HepG2 (cell line): ENCODE results near the gene TFEB. TPM values are rescaled to one million over a fixed set of nuclear protein-coding genes. Genes with fewer than 3 reads are reported as not detected.

ENCODE experiments used
- CHD4 ChIP-seq: fragments of 200-600 bp; sonication (generic); IDR thresholded peaks from 2 replicates; pipeline ENCODE4 v1.7.0; 2017; ENCODE audit warnings: mild to moderate bottlenecking, low read length, borderline replicate concordance
- CREB1 ChIP-seq, 2 experiments: fragments of 450-650 bp in 1 of 2; IDR thresholded peaks; 2 replicates each; pipeline ENCODE4 v1.6.1; 2016 to 2017; ENCODE audit warnings: control low read depth in 1 of 2, mild to moderate bottlenecking in 1 of 2, missing compliant biosample characterization in 1 of 2, missing genetic modification characterization in 1 of 2
- ETV5 ChIP-seq: IDR thresholded peaks from 2 replicates; pipeline ENCODE4 v1.6.1; 2018; ENCODE audit warnings: missing biosample characterization, missing genetic modification reagents, inconsistent platforms, borderline replicate concordance
- FOXP1 ChIP-seq, 2 experiments: fragments of 450-650 bp in 1 of 2; IDR thresholded peaks; 2 replicates each; pipeline ENCODE4 v1.6.1; 2017 to 2018; ENCODE audit warnings: antibody characterized with exemption in 1 of 2
- MAFF ChIP-seq: IDR thresholded peaks from 2 replicates; pipeline ENCODE4 v1.6.1; 2011; ENCODE audit warnings: low read depth, low read length, improper control_type of control experiment
- MEIS2 ChIP-seq: sonication (generic); formaldehyde crosslinking; IDR thresholded peaks from 2 replicates; pipeline ENCODE4 v1.9.0; 2021; ENCODE audit warnings: mild to moderate bottlenecking, missing genetic modification reagents
- MYC ChIP-seq: sonication (generic); formaldehyde crosslinking; IDR thresholded peaks from 2 replicates; pipeline ENCODE4 v1.9.0; 2021; ENCODE audit warnings: missing genetic modification reagents, borderline replicate concordance
- PHB2 ChIP-seq: fragments of 450-650 bp; IDR thresholded peaks from 2 replicates; pipeline ENCODE4 v1.6.1; 2018; ENCODE audit not compliant: partially characterized antibody
- SMAD3 ChIP-seq: sonication (generic); formaldehyde crosslinking; IDR thresholded peaks from 2 replicates; pipeline ENCODE4 v1.4.0; 2020; ENCODE audit warnings: missing genetic modification reagents
- SOX13 ChIP-seq, 3 experiments: fragments of 450-650 bp in 1 of 3; sonication (generic) in 1 of 3; formaldehyde crosslinking in 1 of 3; IDR thresholded peaks in 2 of 3; conservative IDR thresholded peaks in 1 of 3; 2 replicates each; pipeline versions ENCODE4 v1.5.0 to v1.6.1; 2016 to 2020; ENCODE audit warnings: antibody characterized with exemption in 1 of 3, mild to moderate bottlenecking in 1 of 3, missing compliant biosample characterization in 1 of 3, missing genetic modification reagents in 1 of 3, moderate library complexity in 1 of 3
- STAG1 ChIP-seq: sonication (generic); formaldehyde crosslinking; IDR thresholded peaks from 2 replicates; pipeline ENCODE4 v1.4.0; 2020; ENCODE audit warnings: missing genetic modification reagents
- SUZ12 ChIP-seq: fragments of 150-350 bp; IDR thresholded peaks from 2 replicates; pipeline ENCODE4 v1.6.1; 2014; ENCODE audit warnings: low read depth, low read length
- ZFP36L2 ChIP-seq: sonication (generic); formaldehyde crosslinking; IDR thresholded peaks from 2 replicates; pipeline ENCODE4 v1.4.0; 2020; ENCODE audit warnings: missing genetic modification reagents
- ZFP41 ChIP-seq: sonication (generic); formaldehyde crosslinking; IDR thresholded peaks from 2 replicates; pipeline ENCODE4 v1.4.0; 2020; ENCODE audit warnings: mild to moderate bottlenecking, missing genetic modification reagents, borderline replicate concordance
- ZNF232 ChIP-seq: sonication (generic); formaldehyde crosslinking; IDR thresholded peaks from 2 replicates; pipeline ENCODE4 v1.4.0; 2020; ENCODE audit warnings: missing genetic modification reagents, borderline replicate concordance
- ZNF354B ChIP-seq: sonication (generic); formaldehyde crosslinking; IDR thresholded peaks from 2 replicates; pipeline ENCODE4 v1.8.0; 2022; ENCODE audit warnings: mild to moderate bottlenecking, missing genetic modification reagents
- ZNF431 ChIP-seq: sonication (generic); formaldehyde crosslinking; IDR thresholded peaks from 2 replicates; pipeline ENCODE4 v1.9.0; 2022; ENCODE audit warnings: missing genetic modification reagents, low read depth, mild to moderate bottlenecking, borderline replicate concordance
- ZNF441 ChIP-seq: sonication (generic); formaldehyde crosslinking; IDR thresholded peaks from 2 replicates; pipeline ENCODE4 v1.7.0; 2021; ENCODE audit warnings: missing genetic modification reagents, borderline replicate concordance
- ZNF451 ChIP-seq: sonication (generic); formaldehyde crosslinking; IDR thresholded peaks from 2 replicates; pipeline ENCODE4 v1.5.0; 2020; ENCODE audit warnings: mild to moderate bottlenecking, missing genetic modification reagents
- ZNF839 ChIP-seq: sonication (generic); formaldehyde crosslinking; IDR thresholded peaks from 2 replicates; pipeline ENCODE4 v1.4.0; 2020; ENCODE audit warnings: missing genetic modification reagents, mild to moderate bottlenecking, borderline replicate concordance
- polyA plus RNA-seq, 8 experiments: library from polyadenylated mRNA; depleted of rRNA in 3 of 8; stranded (reverse) in 7 of 8; unstranded in 1 of 8; fragments of >200 nt; fragmentation: Illumina TruSeq in 4 of 8; extraction: Trizol in 4 of 8; gene quantifications; 2 replicates each; pipeline versions ENCODE4 v1.2.1 to v1.2.3, GENCODE V29; 2011 to 2016; ENCODE audit warnings: low read depth in 4 of 8, missing spikeins in 1 of 8, mixed read lengths in 1 of 8; ENCODE audit not compliant: insufficient read depth in 1 of 8
- total RNA-seq, 5 experiments: library from RNA; depleted of rRNA; stranded (reverse); fragments of >200 nt; fragmentation: Illumina TruSeq; extraction: Trizol; gene quantifications; 2 replicates each; pipeline ENCODE4 v1.2.3, GENCODE V29; 2016; ENCODE audit warnings: low read depth in 1 of 5
- TF ChIP-seq, protein P1 (sequence below): sonication (generic); formaldehyde crosslinking; IDR thresholded peaks from 2 replicates; pipeline ENCODE4 v1.4.0; 2020; ENCODE audit warnings: missing genetic modification reagents, mild to moderate bottlenecking, borderline replicate concordance
- TF ChIP-seq, protein P2 (sequence below): sonication (generic); formaldehyde crosslinking; IDR thresholded peaks from 2 replicates; pipeline ENCODE4 v1.4.0; 2020; ENCODE audit warnings: missing genetic modification reagents
- TF ChIP-seq, protein P3 (sequence below): sonication (generic); IDR thresholded peaks from 2 replicates; pipeline ENCODE4 v1.6.1; 2016; ENCODE audit warnings: low read depth, borderline replicate concordance

The TFEB gene
- total and polyA plus RNA-seq, 2 of the 13 experiments (the other 11 are each of a cell fraction or from before 2014, with no cell fraction given) = 13.3 to 18.7 TPM

DNA sequence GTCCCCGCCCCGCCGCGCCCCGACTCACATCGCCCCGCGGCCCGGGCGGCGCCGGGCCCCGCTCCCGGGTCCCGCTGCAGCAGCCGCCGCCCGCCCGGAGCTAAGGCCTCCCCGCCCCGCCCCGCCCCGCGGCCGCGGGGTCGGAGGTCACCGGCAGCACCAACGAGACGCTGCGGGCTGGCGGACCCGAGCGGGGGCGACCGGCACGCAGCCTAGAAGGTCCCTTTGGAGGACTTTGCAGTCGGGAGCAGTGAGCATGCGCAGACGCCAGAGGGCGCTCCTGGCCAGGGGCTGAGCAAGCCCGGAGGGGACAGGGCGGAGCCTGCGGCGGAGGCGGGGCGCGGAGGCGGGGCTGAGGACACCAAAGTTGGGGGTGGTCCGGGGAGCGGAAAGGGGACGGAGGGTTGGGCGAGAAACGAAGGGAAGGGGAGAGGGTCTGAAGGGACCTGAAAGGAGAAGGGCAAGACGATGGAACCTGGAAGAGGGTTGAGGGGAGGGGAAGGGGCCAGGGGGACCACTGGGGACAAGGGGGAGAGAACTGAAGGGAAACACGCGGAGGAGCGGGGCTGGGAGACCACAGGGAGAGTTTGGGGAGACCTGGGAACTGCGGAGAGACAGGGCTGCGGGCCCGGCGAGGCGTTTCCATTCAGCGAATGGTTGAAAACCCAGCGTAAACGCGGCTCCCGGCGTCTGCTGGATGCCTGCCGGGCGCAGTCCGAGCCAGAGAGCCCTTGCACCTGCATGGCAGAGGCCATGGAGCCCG is 44.6 kb upstream of the TFEB start, which contains the start of gene FRS3 (continued):
- TF ChIP-seq ZNF839 (CRISPR knock-in tag) = no peak
- no peak; the same call in 1 of the 2 replicates for TF ChIP-seq SMAD3
- TF ChIP-seq SOX13 (IDR thresholded peaks at IDR 0.05) = no peak
- peak in 1 of 2 experiments; percentile 64; a peak in 2 of 4 replicates for TF ChIP-seq SOX13 (CRISPR knock-in tag; conservative IDR thresholded peaks at IDR 0.05 in 1 of 2, IDR thresholded peaks at IDR 0.05 in 1 of 2)
- peak; percentile 67; the same call in 1 of the 2 replicates for TF ChIP-seq ZNF431 (CRISPR knock-in tag)
- TF ChIP-seq PHB2 = no peak
- TF ChIP-seq ZNF354B (CRISPR knock-in tag) = no peak
- TF ChIP-seq MAFF = no peak
- TF ChIP-seq MEIS2 (CRISPR knock-in tag) = no peak
- TF ChIP-seq CHD4 = no peak
- TF ChIP-seq ZNF451 (CRISPR knock-in tag) = peak; percentile 96
- TF ChIP-seq ZFP36L2 = no peak
- TF ChIP-seq ZNF441 (CRISPR knock-in tag) = 0 out of 2 replicates have a peak, but pooled peaks have one; percentile 49
- peak; percentile 78 for TF ChIP-seq MYC
- TF ChIP-seq, protein P1, sequence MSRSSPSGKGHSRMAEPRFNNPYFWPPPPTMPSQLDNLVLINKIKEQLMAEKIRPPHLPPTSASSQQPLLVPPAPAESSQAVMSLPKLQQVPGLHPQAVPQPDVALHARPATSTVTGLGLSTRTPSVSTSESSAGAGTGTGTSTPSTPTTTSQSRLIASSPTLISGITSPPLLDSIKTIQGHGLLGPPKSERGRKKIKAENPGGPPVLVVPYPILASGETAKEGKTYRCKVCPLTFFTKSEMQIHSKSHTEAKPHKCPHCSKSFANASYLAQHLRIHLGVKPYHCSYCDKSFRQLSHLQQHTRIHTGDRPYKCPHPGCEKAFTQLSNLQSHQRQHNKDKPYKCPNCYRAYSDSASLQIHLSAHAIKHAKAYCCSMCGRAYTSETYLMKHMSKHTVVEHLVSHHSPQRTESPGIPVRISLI (CRISPR knock-in tag) = no peak; the same call in 1 of the 2 replicates
- no peak for TF ChIP-seq ZNF232 (CRISPR knock-in tag)
- TF ChIP-seq FOXP1 (IDR thresholded peaks at IDR 0.05) = no peak
- peak; percentile 31; the same call in 1 of the 2 replicates for TF ChIP-seq FOXP1 (CRISPR knock-in tag; IDR thresholded peaks at IDR 0.05)
- TF ChIP-seq CREB1 (IDR thresholded peaks at IDR 0.05) = peak; percentile 47; the same call in 1 of the 2 replicates
- TF ChIP-seq CREB1 (CRISPR knock-in tag; IDR thresholded peaks at IDR 0.05) = 0 out of 2 replicates have a peak, but pooled peaks have one; percentile 47
- peak; percentile 64; the same call in 1 of the 2 replicates for TF ChIP-seq ETV5
- TF ChIP-seq, protein P2, sequence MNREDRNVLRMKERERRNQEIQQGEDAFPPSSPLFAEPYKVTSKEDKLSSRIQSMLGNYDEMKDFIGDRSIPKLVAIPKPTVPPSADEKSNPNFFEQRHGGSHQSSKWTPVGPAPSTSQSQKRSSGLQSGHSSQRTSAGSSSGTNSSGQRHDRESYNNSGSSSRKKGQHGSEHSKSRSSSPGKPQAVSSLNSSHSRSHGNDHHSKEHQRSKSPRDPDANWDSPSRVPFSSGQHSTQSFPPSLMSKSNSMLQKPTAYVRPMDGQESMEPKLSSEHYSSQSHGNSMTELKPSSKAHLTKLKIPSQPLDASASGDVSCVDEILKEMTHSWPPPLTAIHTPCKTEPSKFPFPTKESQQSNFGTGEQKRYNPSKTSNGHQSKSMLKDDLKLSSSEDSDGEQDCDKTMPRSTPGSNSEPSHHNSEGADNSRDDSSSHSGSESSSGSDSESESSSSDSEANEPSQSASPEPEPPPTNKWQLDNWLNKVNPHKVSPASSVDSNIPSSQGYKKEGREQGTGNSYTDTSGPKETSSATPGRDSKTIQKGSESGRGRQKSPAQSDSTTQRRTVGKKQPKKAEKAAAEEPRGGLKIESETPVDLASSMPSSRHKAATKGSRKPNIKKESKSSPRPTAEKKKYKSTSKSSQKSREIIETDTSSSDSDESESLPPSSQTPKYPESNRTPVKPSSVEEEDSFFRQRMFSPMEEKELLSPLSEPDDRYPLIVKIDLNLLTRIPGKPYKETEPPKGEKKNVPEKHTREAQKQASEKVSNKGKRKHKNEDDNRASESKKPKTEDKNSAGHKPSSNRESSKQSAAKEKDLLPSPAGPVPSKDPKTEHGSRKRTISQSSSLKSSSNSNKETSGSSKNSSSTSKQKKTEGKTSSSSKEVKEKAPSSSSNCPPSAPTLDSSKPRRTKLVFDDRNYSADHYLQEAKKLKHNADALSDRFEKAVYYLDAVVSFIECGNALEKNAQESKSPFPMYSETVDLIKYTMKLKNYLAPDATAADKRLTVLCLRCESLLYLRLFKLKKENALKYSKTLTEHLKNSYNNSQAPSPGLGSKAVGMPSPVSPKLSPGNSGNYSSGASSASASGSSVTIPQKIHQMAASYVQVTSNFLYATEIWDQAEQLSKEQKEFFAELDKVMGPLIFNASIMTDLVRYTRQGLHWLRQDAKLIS = no peak
- peak; percentile 94 for TF ChIP-seq STAG1 (CRISPR knock-in tag)
- TF ChIP-seq SUZ12 = 0 out of 2 replicates have a peak, but pooled peaks have one; percentile 7
- TF ChIP-seq ZFP41 (CRISPR knock-in tag) = no peak
- TF ChIP-seq, protein P3, sequence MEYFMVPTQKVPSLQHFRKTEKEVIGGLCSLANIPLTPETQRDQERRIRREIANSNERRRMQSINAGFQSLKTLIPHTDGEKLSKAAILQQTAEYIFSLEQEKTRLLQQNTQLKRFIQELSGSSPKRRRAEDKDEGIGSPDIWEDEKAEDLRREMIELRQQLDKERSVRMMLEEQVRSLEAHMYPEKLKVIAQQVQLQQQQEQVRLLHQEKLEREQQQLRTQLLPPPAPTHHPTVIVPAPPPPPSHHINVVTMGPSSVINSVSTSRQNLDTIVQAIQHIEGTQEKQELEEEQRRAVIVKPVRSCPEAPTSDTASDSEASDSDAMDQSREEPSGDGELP = peak; percentile 21; the same call in 1 of the 2 replicates
